ENCODE results near the gene TAF1L.
"Not testable (repeated sequence)": the region's sequence is repeated elsewhere in the genome, so short reads cannot be mapped to it uniquely, and the experiment has no call there.

TAF1L gene

DNA sequence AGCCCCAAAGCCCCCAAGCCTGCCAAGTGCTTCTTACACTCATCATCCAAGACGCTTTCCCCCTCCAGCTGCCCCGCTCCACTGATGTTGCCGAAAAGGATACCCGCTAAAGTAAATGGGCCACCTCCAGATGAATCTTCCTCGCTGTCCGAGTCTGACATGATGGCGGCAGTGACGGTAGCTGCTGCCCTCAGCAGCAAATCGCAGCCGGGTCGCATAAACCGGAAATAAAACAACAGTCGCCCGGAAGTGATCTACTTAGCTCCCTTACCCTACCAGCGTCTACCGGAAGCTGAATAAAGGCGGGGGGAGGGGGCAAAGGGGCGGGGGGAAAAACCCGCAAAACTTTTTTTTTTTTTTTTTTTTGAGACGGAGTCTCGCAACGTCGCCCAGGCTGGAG lies at the start of gene TAF1L:
TSS of gene TAF1L (minus strand) at position 308 of the 400 bp plus-strand sequence. CDS start at position 218, 90 bp downstream.
- DNase-seq (ENCODE audit: low spot score) = no peak

- DNase-seq (ENCODE audit: low spot score) = no peak
Observed at GRCh38 chr9:32681751-32682150, 46.3 kb upstream of the TAF1L start.

- no peak for DNase-seq (ENCODE audit: low spot score)
Observed at GRCh38 chr9:32677931-32678330, 42.5 kb upstream of the TAF1L start.

- no peak for DNase-seq (ENCODE audit: low spot score)
Observed at GRCh38 chr9:32672469-32672868, 37.0 kb upstream of the TAF1L start.

DNA sequence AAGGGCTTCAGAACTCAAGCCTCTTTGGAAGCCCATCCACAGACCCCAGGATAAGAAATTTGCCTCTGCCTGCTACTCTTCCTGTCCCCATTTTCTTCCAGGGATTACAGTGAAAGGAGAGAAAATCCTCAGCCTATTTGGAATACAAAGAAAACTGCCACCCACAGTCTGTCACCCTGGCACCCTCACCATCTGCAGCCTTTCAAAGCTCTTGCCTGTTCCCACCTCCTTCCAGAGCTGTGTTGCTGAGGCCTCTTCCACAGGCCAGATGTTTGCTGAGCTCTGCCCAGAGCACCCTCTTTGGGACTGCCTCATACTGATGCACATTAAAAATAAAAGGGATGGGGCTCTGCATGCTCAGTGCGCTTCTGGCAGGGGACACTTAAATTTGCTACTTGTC lies 35.9 kb upstream of the TAF1L start:
- no peak for DNase-seq (ENCODE audit: low spot score)

- no peak for DNase-seq (ENCODE audit: low spot score)
Observed at GRCh38 chr9:32665101-32665500, 29.6 kb upstream of the TAF1L start.

DNA sequence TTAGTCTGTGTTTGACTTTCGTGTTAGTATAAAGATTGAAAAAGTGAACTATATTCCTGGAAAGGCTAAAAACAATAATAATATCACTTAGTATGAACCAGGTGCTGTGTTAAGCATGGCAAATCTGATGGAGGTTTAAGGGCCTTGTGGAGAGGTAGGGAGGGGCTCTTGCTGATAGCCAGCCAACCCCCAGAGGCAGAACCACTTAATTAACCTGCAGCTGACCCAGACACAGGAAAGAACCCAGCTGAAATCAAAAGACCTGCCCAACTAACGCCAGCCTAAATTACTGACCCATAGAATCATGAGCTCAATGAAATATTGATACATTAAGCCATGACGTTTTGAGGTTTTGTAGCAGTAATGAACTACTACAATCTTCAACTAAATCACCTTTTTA lies 28.3 kb upstream of the TAF1L start:
- no peak for DNase-seq (ENCODE audit: low spot score)

DNA sequence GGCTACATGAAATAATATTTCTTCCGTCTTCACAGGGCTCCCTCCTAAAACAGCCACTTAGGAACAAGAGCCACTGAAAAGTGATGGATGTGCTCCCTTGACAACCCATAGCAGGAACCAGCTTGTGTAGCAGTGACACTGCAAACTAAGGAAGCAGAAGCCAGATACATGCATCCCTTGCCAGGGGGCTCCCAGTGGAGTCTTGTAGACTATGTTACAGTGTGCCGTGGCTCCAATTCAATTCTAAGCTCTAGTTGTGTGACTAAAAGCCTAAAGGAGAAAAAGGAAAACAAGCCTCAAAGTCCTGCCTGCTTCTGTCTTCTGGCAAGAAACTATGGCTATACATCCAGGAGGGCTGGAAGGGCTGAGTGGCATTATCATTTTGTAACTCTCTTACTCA lies 12.2 kb upstream of the TAF1L start:
- DNase-seq (ENCODE audit: low spot score) = no peak

GRCh38 chr9:32644698-32645097 lies 9.2 kb upstream of the TAF1L start:
- DNase-seq (ENCODE audit: low spot score) = no peak

- DNase-seq (ENCODE audit: low spot score) = not testable (repeated sequence)
Observed at GRCh38 chr9:32633151-32633550, 2.3 kb downstream of the TAF1L start.

DNA sequence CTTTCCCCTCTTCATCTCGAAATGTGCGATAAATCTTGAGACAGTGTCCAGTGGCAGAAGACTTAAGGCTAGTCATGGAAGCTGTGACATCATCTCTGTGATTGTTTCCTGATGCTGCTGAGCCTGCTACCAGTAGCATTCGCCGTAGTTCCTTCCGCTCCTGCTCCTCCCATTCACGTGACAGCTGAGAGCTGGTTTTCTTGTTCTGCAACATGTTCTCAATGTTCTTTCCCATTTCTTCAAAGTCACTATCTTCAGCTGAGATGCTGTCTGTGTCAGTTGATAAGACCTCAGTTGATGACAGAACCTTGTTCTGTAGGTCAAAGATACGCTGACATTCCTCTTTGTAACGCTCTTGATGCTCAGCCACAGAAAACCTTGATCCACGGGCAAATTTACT lies 3.5 kb downstream of the TAF1L start:
- DNase-seq (ENCODE audit: low spot score) = no peak

- no peak for DNase-seq (ENCODE audit: low spot score)
Observed at GRCh38 chr9:32627394-32627954, 8.0 kb downstream of the TAF1L start.

DNA sequence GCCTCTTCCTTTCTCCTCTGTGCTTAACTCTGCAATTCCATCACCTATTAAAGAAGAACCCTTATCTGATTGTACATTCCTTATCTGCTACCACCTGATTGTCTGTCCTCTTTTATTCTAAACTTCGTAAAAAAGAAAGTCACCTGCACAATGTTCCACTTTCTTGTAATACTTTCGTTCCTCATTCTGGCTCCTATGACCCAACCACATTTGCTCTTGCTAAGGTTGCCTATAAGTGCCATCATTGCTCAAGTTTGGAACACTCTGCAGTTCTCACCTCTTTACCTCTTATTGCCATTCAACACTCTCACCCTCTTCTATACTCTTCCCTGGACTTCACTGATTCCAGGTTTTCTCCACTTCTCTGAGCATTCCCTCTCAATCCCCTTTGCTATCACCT lies 10.1 kb downstream of the TAF1L start:
- no peak for DNase-seq (ENCODE audit: low spot score)

- no peak for DNase-seq (ENCODE audit: low spot score)
Observed at GRCh38 chr9:32622948-32623347, 12.5 kb downstream of the TAF1L start.

DNA sequence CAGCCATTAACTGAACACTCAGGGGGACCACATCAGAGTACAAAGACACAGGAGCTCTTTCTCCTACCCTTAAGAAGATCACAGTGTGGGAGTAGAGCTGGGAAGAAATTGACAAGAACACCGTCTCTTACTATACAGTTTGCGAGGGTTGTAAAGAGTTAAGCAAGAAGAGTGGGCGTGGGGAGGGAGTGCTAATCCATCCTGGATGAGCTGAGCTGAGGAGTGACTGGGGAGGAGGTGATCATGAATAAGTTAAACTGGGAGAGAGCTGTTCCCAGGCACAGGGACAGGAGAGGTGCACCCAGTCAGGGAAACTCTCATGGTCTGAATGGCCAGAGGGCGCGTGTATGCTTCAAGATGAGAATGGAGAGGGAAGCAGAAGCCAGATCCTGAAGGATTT lies 17.2 kb downstream of the TAF1L start:
- DNase-seq (ENCODE audit: low spot score) = no peak

DNA sequence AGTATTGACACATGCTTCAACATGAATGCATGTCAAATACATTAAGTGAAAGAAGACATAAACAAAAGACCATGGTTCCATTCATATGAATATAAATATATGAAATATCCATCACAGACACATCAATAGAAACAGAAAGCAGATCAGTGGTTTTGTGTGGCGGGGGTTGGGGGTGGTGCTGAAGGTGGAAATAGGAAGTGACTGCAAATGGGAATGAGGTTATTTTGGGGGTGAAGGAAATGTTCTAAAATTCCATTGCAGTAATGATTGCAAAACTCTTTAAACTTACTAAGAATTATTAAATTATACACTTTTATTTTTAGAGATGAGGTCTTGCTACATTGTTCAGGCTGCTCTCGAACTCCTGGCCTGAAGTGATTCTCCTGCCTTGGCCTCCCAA lies 28.7 kb downstream of the TAF1L start:
- no peak for DNase-seq (ENCODE audit: low spot score)

DNA sequence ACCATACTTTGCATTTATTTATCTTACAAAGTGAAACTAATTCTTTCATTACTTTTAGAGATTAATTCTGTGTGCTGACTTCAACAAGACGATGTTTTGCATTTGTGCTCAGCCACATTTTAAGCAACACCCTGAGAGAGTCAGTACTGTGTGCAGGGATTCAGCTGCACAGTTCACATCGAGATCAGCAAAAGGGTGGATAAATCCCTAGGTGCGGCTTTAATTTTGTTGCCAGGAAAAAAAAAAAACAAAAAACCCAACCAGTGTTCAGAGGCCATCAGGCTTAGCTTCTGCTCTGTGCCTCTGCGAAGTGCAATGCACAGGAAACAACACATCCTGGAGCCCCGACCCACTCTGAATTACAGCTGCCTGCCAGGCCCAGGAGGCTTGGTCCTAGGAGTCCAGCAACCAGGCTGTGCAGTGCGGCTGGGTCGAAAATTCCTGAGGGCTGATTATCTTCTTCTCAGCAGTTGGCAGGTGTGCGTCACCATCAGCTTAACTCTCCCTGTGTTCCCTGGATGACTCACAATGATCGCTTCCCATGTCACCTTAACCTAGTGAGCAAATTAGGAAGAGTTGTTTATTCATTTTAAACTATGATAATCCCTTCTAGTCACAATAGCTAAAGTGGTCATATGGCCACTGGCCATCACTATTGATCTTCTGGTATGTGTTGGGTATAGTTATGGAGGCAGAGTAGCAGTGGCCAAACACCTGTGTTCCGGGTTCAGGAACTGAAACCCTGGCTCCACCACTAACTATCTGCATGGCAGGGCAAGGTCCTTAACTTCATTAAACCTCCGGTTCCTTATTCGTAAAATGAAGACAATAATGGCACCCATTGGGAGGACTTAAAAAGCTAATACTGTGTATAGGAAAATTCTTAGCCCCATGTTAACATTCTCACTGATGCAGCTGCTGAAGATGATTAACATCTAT lies 31.3 kb downstream of the TAF1L start:
- DNase-seq (ENCODE audit: low spot score) = no peak

DNA sequence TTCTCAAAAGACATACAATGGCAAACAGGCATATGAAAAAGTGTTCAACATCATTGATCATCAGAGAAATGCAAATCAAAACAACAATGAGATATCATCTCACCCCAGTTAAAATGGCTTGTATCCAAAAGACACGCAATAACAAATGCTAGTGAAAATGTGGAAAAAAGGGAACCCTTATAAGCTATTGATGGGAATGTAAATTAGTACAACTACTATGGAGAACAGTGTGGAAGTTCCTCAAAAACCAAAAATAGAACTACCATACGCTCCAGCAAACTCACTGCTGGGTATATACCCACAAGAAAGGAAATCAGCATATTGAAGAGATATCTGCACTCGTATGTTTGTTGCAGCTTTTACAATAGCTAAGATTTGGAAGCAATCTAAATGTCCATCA lies 36.4 kb downstream of the TAF1L start:
- DNase-seq (ENCODE audit: low spot score) = not testable (repeated sequence)

GRCh38 chr9:32596936-32597335 lies 38.5 kb downstream of the TAF1L start:
- no peak for DNase-seq (ENCODE audit: low spot score)

DNA sequence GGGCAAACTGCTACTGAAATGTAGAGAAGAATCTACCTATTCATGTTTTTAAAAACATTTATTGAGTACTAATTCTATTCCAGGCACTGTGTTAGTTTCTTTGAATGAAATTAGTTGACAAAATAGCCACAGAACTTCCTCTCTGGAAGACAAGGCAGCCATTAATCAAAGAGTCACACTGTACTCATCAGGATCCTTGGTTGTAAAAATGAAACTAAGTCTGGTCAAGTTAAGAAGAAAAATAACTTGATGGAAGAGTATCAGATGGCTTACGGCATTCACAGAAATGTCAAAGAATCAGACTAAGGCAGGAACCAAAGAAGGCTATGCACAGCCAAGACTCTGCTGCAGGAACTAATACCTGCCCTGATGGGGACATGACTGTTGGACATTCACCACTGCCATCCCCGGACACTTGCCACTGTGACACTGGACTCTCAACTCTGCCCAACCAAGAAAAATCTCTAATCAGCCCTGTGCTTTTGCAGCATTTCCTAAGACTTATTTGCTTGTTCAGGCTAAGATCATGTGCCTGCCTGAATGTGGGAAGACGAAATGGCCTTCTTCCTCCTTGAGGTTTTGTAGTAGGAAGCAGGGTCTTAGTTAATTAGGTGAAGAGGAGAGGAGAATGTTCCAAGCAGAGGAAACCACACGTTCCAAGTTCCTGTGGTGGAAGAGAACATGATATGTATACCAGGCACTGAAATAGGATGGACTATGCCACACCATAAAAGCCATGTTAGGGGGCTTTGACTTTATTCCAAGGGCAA lies 39.2 kb downstream of the TAF1L start:
- no peak for DNase-seq (ENCODE audit: low spot score)

DNA sequence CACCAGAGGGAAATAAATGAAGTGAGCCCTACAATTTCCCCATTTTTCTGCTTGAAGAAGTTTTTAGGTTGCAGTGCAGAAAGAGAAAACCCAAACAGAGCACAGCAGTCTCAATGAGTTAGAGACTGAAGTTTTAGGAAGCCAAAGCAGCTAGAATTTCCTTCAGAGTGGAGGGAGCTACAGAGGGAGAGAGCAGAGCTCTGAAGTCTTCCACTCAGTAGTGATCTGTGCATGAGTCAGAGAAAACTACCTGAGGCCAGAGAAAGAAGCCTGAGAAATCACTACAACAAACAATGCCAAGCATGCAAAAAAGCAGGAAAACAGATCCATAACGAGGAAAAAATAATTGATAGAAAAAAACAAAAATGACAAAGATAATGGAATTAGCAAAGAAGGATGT lies 44.6 kb downstream of the TAF1L start:
- DNase-seq (ENCODE audit: low spot score) = no peak

DNA sequence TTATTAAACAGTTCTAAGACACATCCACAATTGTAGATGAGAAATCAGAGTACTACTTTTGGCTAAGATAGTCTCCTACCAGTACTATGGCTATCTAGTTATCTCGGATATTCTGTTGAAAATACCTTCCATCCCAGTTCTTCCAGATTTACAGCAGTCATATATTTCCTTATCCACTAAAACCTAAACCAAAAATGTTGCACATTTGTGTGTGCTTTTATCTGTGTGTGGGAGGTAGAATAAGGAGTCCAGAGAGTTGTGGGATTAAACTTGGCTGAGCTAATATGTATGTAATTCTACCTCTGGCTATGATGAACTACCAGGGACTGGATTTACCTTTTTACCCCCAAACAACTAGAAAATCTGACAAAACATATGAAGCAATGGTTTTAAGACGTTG lies 45.0 kb downstream of the TAF1L start:
- DNase-seq (ENCODE audit: low spot score) = no peak

Measured in pons (tissue), 1 donor.